Hepatocyte (in vitro differentiated cells): ENCODE data around the gene RBM39. TPM values are rescaled to one million over a fixed set of nuclear protein-coding genes. Genes with fewer than 3 reads are reported as not detected.
"Not testable (repeated sequence)": the region's sequence is repeated elsewhere in the genome, so short reads cannot be mapped to it uniquely, and the experiment has no call there.

ENCODE experiments used
- DNase-seq: peaks from one replicate; pipeline ENCODE4 v3.0.0-alpha.2; 2016; ENCODE audit warnings: low spot score
- H2AFZ ChIP-seq: fragments of 200-600 bp; sonication (generic); 2 replicates; pipeline ENCODE4 v1.6.0; 2016; ENCODE audit warnings: antibody characterized with exemption, mild to moderate bottlenecking
- H3K27ac ChIP-seq: fragments of 200-600 bp; sonication (generic); 2 replicates; pipeline ENCODE4 v1.5.1; 2016; ENCODE audit warnings: mild to moderate bottlenecking
- H3K27me3 ChIP-seq: fragments of 200-600 bp; sonication (generic); 2 replicates; pipeline ENCODE4 v1.6.1; 2016
- H3K36me3 ChIP-seq: fragments of 200-600 bp; sonication (generic); replicated peaks from 2 replicates; pipeline ENCODE4 v1.5.1; 2016; ENCODE audit warnings: low read depth; ENCODE audit not compliant: insufficient read depth
- H3K4me1 ChIP-seq: fragments of 200-600 bp; sonication (generic); 2 replicates; pipeline ENCODE4 v1.5.1; 2016; ENCODE audit warnings: mild to moderate bottlenecking, moderate library complexity; ENCODE audit not compliant: insufficient read depth
- H3K4me2 ChIP-seq: fragments of 200-600 bp; sonication (generic); 2 replicates; pipeline ENCODE4 v1.6.0; 2016
- H3K4me3 ChIP-seq: fragments of 200-600 bp; sonication (generic); 2 replicates; pipeline ENCODE4 v1.5.1; 2016; ENCODE audit warnings: mild to moderate bottlenecking
- H3K79me2 ChIP-seq: fragments of 200-600 bp; sonication (generic); 2 replicates; pipeline ENCODE4 v1.6.0; 2017; ENCODE audit warnings: mild to moderate bottlenecking
- H3K9me2 ChIP-seq: fragments of 200-600 bp; sonication (generic); replicated peaks from 2 replicates; pipeline ENCODE4 v1.6.0; 2017; ENCODE audit warnings: mild to moderate bottlenecking; ENCODE audit not compliant: insufficient read depth
- H3K9me3 ChIP-seq: fragments of 200-600 bp; sonication (generic); 2 replicates; pipeline ENCODE4 v1.5.1; 2016; ENCODE audit warnings: low read depth, mild to moderate bottlenecking
- H4K20me1 ChIP-seq: fragments of 200-600 bp; sonication (generic); 2 replicates; pipeline ENCODE4 v1.6.0; 2016; ENCODE audit warnings: mild to moderate bottlenecking; ENCODE audit not compliant: insufficient read depth, poor library complexity, severe bottlenecking
- CTCF ChIP-seq: fragments of 200-600 bp; sonication (generic); IDR thresholded peaks from 2 replicates; pipeline ENCODE4 v1.5.1; 2016; ENCODE audit warnings: antibody characterized with exemption, mild to moderate bottlenecking; ENCODE audit not compliant: poor library complexity
- EZH2 ChIP-seq: fragments of 200-600 bp; sonication (generic); IDR thresholded peaks from 2 replicates; pipeline ENCODE4 v1.6.1; 2016; ENCODE audit warnings: antibody characterized with exemption, mild to moderate bottlenecking, borderline replicate concordance
- EZH2phosphoT487 ChIP-seq: fragments of 200-600 bp; sonication (generic); IDR thresholded peaks from one replicate; pipeline ENCODE4 v1.6.1; 2018; ENCODE audit warnings: antibody characterized with exemption, mild to moderate bottlenecking, low read depth, moderate library complexity; ENCODE audit not compliant: unreplicated experiment, severe bottlenecking
- WGBS: methylation state at CpG from one replicate; pipeline ENCODE4 v1.1.6; 2016; ENCODE audit warnings: low lambda C conversion rate; ENCODE audit errors: missing lambda C conversion rate; 5-methylcytosine and 5-hydroxymethylcytosine counted together
- polyA plus RNA-seq: library from polyadenylated mRNA; unstranded; fragments of >200 nt; fragmentation: Nextera tagmentation; extraction: Ambion mirVana; gene quantifications from 2 replicates; pipeline ENCODE4 v1.2.1, GENCODE V29; 2016
- total RNA-seq: library from RNA; depleted of rRNA; stranded (reverse); fragments of >200 nt; gene quantifications from 2 replicates; pipeline ENCODE4 v1.2.3, GENCODE V29; 2014

Gene RBM39
- total and polyA plus RNA-seq, 2 experiments from 2014 or later = 200 to 423 TPM

DNA sequence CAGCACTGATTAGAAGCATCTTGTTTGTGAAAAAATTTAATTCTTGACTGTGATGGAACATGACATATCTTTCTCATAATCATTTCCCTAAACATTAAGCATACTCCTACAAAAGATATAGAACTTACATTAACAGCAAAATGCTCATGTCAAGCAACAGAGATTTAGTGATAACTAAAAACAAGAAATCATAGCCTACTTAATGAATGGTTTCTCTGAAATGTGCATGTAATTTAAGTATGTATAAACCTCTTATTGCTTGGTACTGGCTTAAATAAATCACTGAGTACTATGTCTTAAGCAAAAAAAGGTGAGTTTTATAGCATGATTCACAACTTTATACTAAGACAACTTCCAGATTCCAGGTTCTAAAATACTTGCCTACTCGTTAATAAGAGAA is 33.6 kb downstream of the RBM39 start:
- no peaks in the 10 kb centered on the region for H3K4me1 ChIP-seq
- H3K36me3 ChIP-seq = peaks cover 3% of the 10 kb centered on the region
- no peaks in the 10 kb centered on the region for H3K9me2 ChIP-seq
- no peak overlapping the region for H3K4me2 ChIP-seq
- 92% methylated on average over 1 of the region's 1 CpG for WGBS
- no peak for DNase-seq
- H3K27ac ChIP-seq = no peak overlapping the region
- H2AFZ ChIP-seq = no peak overlapping the region
- H3K9me3 ChIP-seq = no peaks in the 10 kb centered on the region
- TF ChIP-seq EZH2phosphoT487 = no peak
- TF ChIP-seq CTCF = no peak
- TF ChIP-seq EZH2 = no peak
- peaks cover 87% of the 10 kb centered on the region for H3K79me2 ChIP-seq
- no peaks in the 10 kb centered on the region for H3K27me3 ChIP-seq
- no peak overlapping the region for H3K4me3 ChIP-seq
- H4K20me1 ChIP-seq = peaks cover 96% of the 10 kb centered on the region

GRCh38 chr20:35706591-35707529 is 35.2 kb downstream of the RBM39 start:
- H3K36me3 ChIP-seq, H3K4me1 ChIP-seq, H3K27me3 ChIP-seq, H3K4me2 ChIP-seq, H3K9me3 ChIP-seq, H3K9me2 ChIP-seq, DNase-seq, H3K27ac ChIP-seq, H3K4me3 ChIP-seq, H2AFZ ChIP-seq: not testable (repeated sequence)
- 96% methylated on average over 17 of the region's 17 CpGs for WGBS
- Histone ChIP-seq H4K20me1 (peaks cover 93% of the 10 kb centered on the region), H3K79me2 (peaks cover 82% of the 10 kb centered on the region)

DNA sequence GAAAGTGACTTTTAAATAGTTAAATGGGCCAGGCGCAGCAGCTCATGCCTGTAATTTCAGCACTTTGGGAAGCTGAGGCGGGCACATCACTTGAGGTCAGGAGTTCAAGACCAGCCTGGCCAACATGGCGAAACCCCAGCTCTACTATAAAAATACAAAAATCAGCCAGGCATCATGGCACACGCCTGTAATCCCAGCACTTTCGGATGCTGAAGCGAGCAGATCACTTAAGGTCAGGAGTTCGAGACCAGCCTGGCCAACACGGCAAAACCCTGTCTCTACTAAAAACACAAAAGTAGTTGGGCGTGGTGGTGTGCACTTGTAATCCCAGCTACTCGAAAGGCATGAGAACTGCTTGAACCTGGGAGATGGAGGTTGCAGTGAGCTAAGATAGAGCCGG is 36.2 kb downstream of the RBM39 start:
- WGBS = 94% methylated on average over 11 of the region's 11 CpGs
- H3K79me2 ChIP-seq = peaks cover 79% of the 10 kb centered on the region
- not testable (repeated sequence) for H3K4me2 ChIP-seq, DNase-seq, H2AFZ ChIP-seq, H3K4me3 ChIP-seq, H3K4me1 ChIP-seq, H3K36me3 ChIP-seq, H3K27me3 ChIP-seq, H3K27ac ChIP-seq, H3K9me3 ChIP-seq, H3K9me2 ChIP-seq
- H4K20me1 ChIP-seq = peaks cover 86% of the 10 kb centered on the region

- WGBS = 96% methylated on average over 5 of the region's 5 CpGs
- peaks cover 75% of the 10 kb centered on the region for H3K79me2 ChIP-seq
- no peak overlapping the region for H3K4me2 ChIP-seq
- no peaks in the 10 kb centered on the region for H3K9me3 ChIP-seq
- no peak for TF ChIP-seq EZH2
- no peak for TF ChIP-seq CTCF
- no peak for TF ChIP-seq EZH2phosphoT487
- no peak for DNase-seq
- no peaks in the 10 kb centered on the region for H3K27me3 ChIP-seq
- peaks cover 6% of the 10 kb centered on the region for H3K36me3 ChIP-seq
- H3K4me3 ChIP-seq = no peak overlapping the region
- H3K4me1 ChIP-seq = peaks cover 7% of the 10 kb centered on the region
- H4K20me1 ChIP-seq = peaks cover 74% of the 10 kb centered on the region
- no peak overlapping the region for H3K27ac ChIP-seq
- H3K9me2 ChIP-seq = no peaks in the 10 kb centered on the region
- H2AFZ ChIP-seq = no peak overlapping the region
Observed at GRCh38 chr20:35704514-35705261, 37.4 kb downstream of the RBM39 start.
